ENCODE data around the gene SKP2.
"Not testable (repeated sequence)": the region's sequence is repeated elsewhere in the genome, so short reads cannot be mapped to it uniquely, and the experiment has no call there.

Gene SKP2

GRCh38 chr5:36181774-36182173 lies 29.9 kb downstream of the SKP2 start:
- H4K20me1 ChIP-seq (ENCODE audit: insufficient read depth), result no peaks in the 10 kb centered on the region
- no peaks in the 10 kb centered on the region for H3K27me3 ChIP-seq (ENCODE audit: insufficient read depth, low read depth)
- TF ChIP-seq, protein P1, sequence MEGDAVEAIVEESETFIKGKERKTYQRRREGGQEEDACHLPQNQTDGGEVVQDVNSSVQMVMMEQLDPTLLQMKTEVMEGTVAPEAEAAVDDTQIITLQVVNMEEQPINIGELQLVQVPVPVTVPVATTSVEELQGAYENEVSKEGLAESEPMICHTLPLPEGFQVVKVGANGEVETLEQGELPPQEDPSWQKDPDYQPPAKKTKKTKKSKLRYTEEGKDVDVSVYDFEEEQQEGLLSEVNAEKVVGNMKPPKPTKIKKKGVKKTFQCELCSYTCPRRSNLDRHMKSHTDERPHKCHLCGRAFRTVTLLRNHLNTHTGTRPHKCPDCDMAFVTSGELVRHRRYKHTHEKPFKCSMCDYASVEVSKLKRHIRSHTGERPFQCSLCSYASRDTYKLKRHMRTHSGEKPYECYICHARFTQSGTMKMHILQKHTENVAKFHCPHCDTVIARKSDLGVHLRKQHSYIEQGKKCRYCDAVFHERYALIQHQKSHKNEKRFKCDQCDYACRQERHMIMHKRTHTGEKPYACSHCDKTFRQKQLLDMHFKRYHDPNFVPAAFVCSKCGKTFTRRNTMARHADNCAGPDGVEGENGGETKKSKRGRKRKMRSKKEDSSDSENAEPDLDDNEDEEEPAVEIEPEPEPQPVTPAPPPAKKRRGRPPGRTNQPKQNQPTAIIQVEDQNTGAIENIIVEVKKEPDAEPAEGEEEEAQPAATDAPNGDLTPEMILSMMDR (conservative IDR thresholded peaks at IDR 0.05; ENCODE audit: low read depth, low read length), result no peak
- no peak overlapping the region for H2AFZ ChIP-seq (ENCODE audit: low read depth)
- H3K27ac ChIP-seq, result no peak overlapping the region
- no peak overlapping the region for H3K4me3 ChIP-seq (IDR thresholded peaks at IDR 0.05; ENCODE audit: insufficient read depth, low read depth, low read length)
- no peak overlapping the region for H3K4me2 ChIP-seq
- no peak overlapping the region for H3K9ac ChIP-seq
- no peaks in the 10 kb centered on the region for H3K79me2 ChIP-seq (ENCODE audit: insufficient read depth, low read depth)
- H3K4me1 ChIP-seq (ENCODE audit: low read depth, poor library complexity, severe bottlenecking), result peaks cover 36% of the 10 kb centered on the region
- H3K36me3 ChIP-seq (ENCODE audit: insufficient read depth), result no peaks in the 10 kb centered on the region; the same call in 1 of the 2 replicates

DNA sequence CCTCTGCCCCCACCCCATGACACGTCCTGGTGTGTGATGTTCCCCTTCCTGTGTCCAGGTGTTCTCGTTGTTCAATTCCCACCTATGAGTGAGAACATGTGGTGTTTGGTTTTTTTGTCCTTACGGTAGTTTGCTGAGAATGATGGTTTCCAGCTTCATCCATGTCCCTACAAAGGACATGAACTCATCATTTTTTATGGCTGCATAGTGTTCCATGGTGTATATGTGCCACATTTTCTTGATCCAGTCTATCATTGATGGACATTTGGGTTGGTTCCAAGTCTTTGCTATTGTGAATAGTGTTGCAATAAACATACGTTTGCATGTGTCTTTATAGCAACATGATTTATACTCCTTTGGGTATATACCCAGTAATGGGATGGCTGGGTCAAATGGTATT lies 32.5 kb downstream of the SKP2 start:
- not testable (repeated sequence) for H3K36me3 ChIP-seq (ENCODE audit: insufficient read depth)

GRCh38 chr5:36193746-36194145 lies 41.8 kb downstream of the SKP2 start:
- Histone ChIP-seq H3K4me1 (ENCODE audit: low read depth, poor library complexity, severe bottlenecking) (no peaks in the 10 kb centered on the region), H2AFZ (ENCODE audit: low read depth) (no peak overlapping the region), H3K36me3 (ENCODE audit: insufficient read depth) (no peaks in the 10 kb centered on the region; the same call in 1 of the 2 replicates), H3K4me3 (IDR thresholded peaks at IDR 0.05; ENCODE audit: insufficient read depth, low read depth, low read length) (no peak overlapping the region), H3K27ac (no peak overlapping the region), H4K20me1 (ENCODE audit: insufficient read depth) (no peaks in the 10 kb centered on the region), H3K9ac (no peak overlapping the region), H3K4me2 (no peak overlapping the region), H3K27me3 (ENCODE audit: insufficient read depth, low read depth) (no peaks in the 10 kb centered on the region), H3K79me2 (ENCODE audit: insufficient read depth, low read depth) (no peaks in the 10 kb centered on the region)
- TF ChIP-seq, protein P1 (conservative IDR thresholded peaks at IDR 0.05; ENCODE audit: low read depth, low read length), result no peak

More for the DNA sequence above, 32.5 kb downstream of the SKP2 start:
- not testable (repeated sequence) for H4K20me1 ChIP-seq (ENCODE audit: insufficient read depth); H2AFZ ChIP-seq (ENCODE audit: low read depth); H3K4me3 ChIP-seq (IDR thresholded peaks at IDR 0.05; ENCODE audit: insufficient read depth, low read depth, low read length); H3K27me3 ChIP-seq (ENCODE audit: insufficient read depth, low read depth); H3K27ac ChIP-seq; H3K4me1 ChIP-seq (ENCODE audit: low read depth, poor library complexity, severe bottlenecking); H3K9ac ChIP-seq; H3K4me2 ChIP-seq; H3K79me2 ChIP-seq (ENCODE audit: insufficient read depth, low read depth)

- H3K27me3 ChIP-seq (ENCODE audit: insufficient read depth, low read depth), result no peaks in the 10 kb centered on the region
- TF ChIP-seq, protein P1 (conservative IDR thresholded peaks at IDR 0.05; ENCODE audit: low read depth, low read length), result no peak
- no peak overlapping the region for H3K4me3 ChIP-seq (IDR thresholded peaks at IDR 0.05; ENCODE audit: insufficient read depth, low read depth, low read length)
- H3K9ac ChIP-seq, result no peak overlapping the region
- no peaks in the 10 kb centered on the region; the same call in 1 of the 2 replicates for H3K36me3 ChIP-seq (ENCODE audit: insufficient read depth)
- no peaks in the 10 kb centered on the region for H4K20me1 ChIP-seq (ENCODE audit: insufficient read depth)
- no peak overlapping the region for H3K27ac ChIP-seq
- no peaks in the 10 kb centered on the region for H3K79me2 ChIP-seq (ENCODE audit: insufficient read depth, low read depth)
- H2AFZ ChIP-seq (ENCODE audit: low read depth), result no peak overlapping the region
- H3K4me1 ChIP-seq (ENCODE audit: low read depth, poor library complexity, severe bottlenecking), result no peaks in the 10 kb centered on the region
- no peak overlapping the region for H3K4me2 ChIP-seq
Observed at GRCh38 chr5:36198281-36198680, 46.4 kb downstream of the SKP2 start.

- H3K4me2 ChIP-seq; H3K36me3 ChIP-seq (ENCODE audit: insufficient read depth): not testable (repeated sequence)
Observed at GRCh38 chr5:36198783-36199182, 46.9 kb downstream of the SKP2 start.

More at GRCh38 chr5:36198783-36199182, 46.9 kb downstream of the SKP2 start:
- H3K79me2 ChIP-seq (ENCODE audit: insufficient read depth, low read depth); H3K4me3 ChIP-seq (IDR thresholded peaks at IDR 0.05; ENCODE audit: insufficient read depth, low read depth, low read length); H3K4me1 ChIP-seq (ENCODE audit: low read depth, poor library complexity, severe bottlenecking); H3K27me3 ChIP-seq (ENCODE audit: insufficient read depth, low read depth); H2AFZ ChIP-seq (ENCODE audit: low read depth); H4K20me1 ChIP-seq (ENCODE audit: insufficient read depth); H3K27ac ChIP-seq; H3K9ac ChIP-seq: not testable (repeated sequence)

All from KMS-11 (cell line).